Endothelial cell of umbilical vein (primary cell): ENCODE data around the gene SLC25A19. TPM values are rescaled to one million over a fixed set of nuclear protein-coding genes. Genes with fewer than 3 reads are reported as not detected.
A peak's percentile ranks its signal among the peaks of the same experiment; 100 is the strongest.

Experiments used
- BruUV-seq: library from RNA; stranded (reverse); fragments of 400-500 nt; replicated peaks from 2 replicates; lab custom pipeline; 2021; lab: Mats Ljungman, UMichigan
- CTCF ChIA-PET: fragments of 300-600, 350-600 bp; sonication (Branson Sonifier 250); formaldehyde crosslinking; loops from one replicate; lab custom pipeline; 2021; ENCODE audit warnings: antibody characterized with exemption, inconsistent platforms; lab: Charles Lee
- POLR2A ChIA-PET: fragments of 300-600, 350-600 bp; sonication (Branson Sonifier 250); formaldehyde crosslinking; loops from one replicate; lab custom pipeline; 2021; ENCODE audit warnings: antibody characterized with exemption, inconsistent platforms; lab: Charles Lee
- DNase-seq: peaks from one replicate; pipeline ENCODE4 v3.0.0-alpha.2; 2011; ENCODE audit warnings: low read depth, low spot score
- FAIRE-seq: peaks from 2 replicates; lab custom pipeline; 2011; peaks lifted over from hg19 to GRCh38; lab: Jason Lieb, UNC
- H2AFZ ChIP-seq: 2 replicates; pipeline ENCODE4 v1.6.0; 2012; ENCODE audit warnings: low read depth, low read length, control low read depth, inconsistent platforms
- H3K27ac ChIP-seq: 2 replicates; pipeline ENCODE4 v1.5.1; 2011; ENCODE audit warnings: low read depth, mild to moderate bottlenecking, control low read depth, low read length, moderate library complexity; ENCODE audit not compliant: insufficient read depth
- H3K27me3 ChIP-seq, 2 experiments: 2 replicates each; pipeline versions ENCODE4 v1.6.0 to v1.6.1; 2011; ENCODE audit warnings: low read length in 2 of 2, mixed read lengths in 1 of 2; ENCODE audit not compliant: control insufficient read depth in 2 of 2, insufficient read depth in 2 of 2
- H3K36me3 ChIP-seq, 2 experiments: 2 replicates in 1 of 2; 3 replicates in 1 of 2; pipeline ENCODE4 v1.5.1; 2011; ENCODE audit warnings: low read length in 2 of 2, mild to moderate bottlenecking in 1 of 2, moderate library complexity in 1 of 2; ENCODE audit not compliant: control insufficient read depth in 2 of 2, insufficient read depth in 2 of 2; ENCODE audit errors: extremely low read depth in 1 of 2
- H3K4me1 ChIP-seq: 3 replicates; pipeline ENCODE4 v1.5.1; 2011; ENCODE audit warnings: mild to moderate bottlenecking, low read length; ENCODE audit not compliant: control insufficient read depth, insufficient read depth; ENCODE audit errors: extremely low read depth
- H3K4me2 ChIP-seq: 2 replicates; pipeline ENCODE4 v1.6.1; 2011; ENCODE audit warnings: low read length, control low read depth, mixed read lengths; ENCODE audit not compliant: insufficient read depth
- H3K4me3 ChIP-seq, 3 experiments: fragments of 200-600 bp in 1 of 3; sonication (generic), shearing (Covaris generic) in 1 of 3; replicated peaks in 1 of 3; 2 replicates each; pipeline ENCODE4 v1.5.1; 2011 to 2016; ENCODE audit warnings: control low read depth in 3 of 3, low read length in 3 of 3, mild to moderate bottlenecking in 2 of 3, inconsistent platforms in 1 of 3, low read depth in 1 of 3, moderate library complexity in 1 of 3; ENCODE audit not compliant: insufficient read depth in 1 of 3
- H3K79me2 ChIP-seq: 2 replicates; pipeline ENCODE4 v1.6.0; 2012; ENCODE audit warnings: low read length, inconsistent platforms; ENCODE audit not compliant: control insufficient read depth, insufficient read depth
- H3K9ac ChIP-seq: replicated peaks from 2 replicates; pipeline ENCODE3; 2011; ENCODE audit warnings: low read length, control low read depth; ENCODE audit not compliant: insufficient read depth; ENCODE audit errors: extremely low read depth
- H3K9me1 ChIP-seq: replicated peaks from 3 replicates; pipeline ENCODE4 v1.6.0; 2011; ENCODE audit warnings: mild to moderate bottlenecking, low read length; ENCODE audit not compliant: control insufficient read depth, insufficient read depth; ENCODE audit errors: extremely low read depth
- H3K9me3 ChIP-seq: replicated peaks from 2 replicates; pipeline ENCODE4 v1.5.1; 2012; ENCODE audit warnings: low read length, inconsistent platforms; ENCODE audit not compliant: control insufficient read depth, insufficient read depth
- H4K20me1 ChIP-seq: replicated peaks from 2 replicates; pipeline ENCODE3; 2011; ENCODE audit warnings: mild to moderate bottlenecking, low read length; ENCODE audit not compliant: control insufficient read depth, insufficient read depth; ENCODE audit errors: extremely low read depth
- EZH2 ChIP-seq: IDR thresholded peaks from 2 replicates; pipeline ENCODE4 v1.6.1; 2012; ENCODE audit warnings: borderline replicate concordance, low read depth, mild to moderate bottlenecking, moderate library complexity, low read length, inconsistent platforms; ENCODE audit not compliant: severe bottlenecking
- FOS ChIP-seq: IDR thresholded peaks from 2 replicates; pipeline ENCODE4 v1.6.1; 2011; ENCODE audit warnings: mild to moderate bottlenecking, low read length, moderate library complexity, borderline replicate concordance; ENCODE audit not compliant: insufficient read depth
- GATA2 ChIP-seq: IDR thresholded peaks from 2 replicates; pipeline ENCODE4 v1.7.0; 2011; ENCODE audit warnings: low read depth, mild to moderate bottlenecking, moderate library complexity, mixed read lengths, low read length; ENCODE audit not compliant: insufficient read length, insufficient read depth
- JUN ChIP-seq: IDR thresholded peaks from 2 replicates; pipeline ENCODE4 v1.6.1; 2011; ENCODE audit warnings: borderline replicate concordance, low read depth; ENCODE audit not compliant: insufficient read length, insufficient read depth
- MYC ChIP-seq: IDR thresholded peaks from one replicate; pipeline ENCODE4 v1.6.1; 2011; ENCODE audit warnings: mild to moderate bottlenecking, low read depth, low read length
- POLR2A ChIP-seq: IDR thresholded peaks from 2 replicates; pipeline ENCODE4 v1.6.1; 2012; ENCODE audit warnings: low read depth, mild to moderate bottlenecking, control low read depth, low read length
- POLR2AphosphoS5 ChIP-seq: IDR thresholded peaks from 2 replicates; pipeline ENCODE4 v1.6.1; 2012; ENCODE audit warnings: low read depth, mild to moderate bottlenecking, control low read depth, low read length, moderate library complexity; ENCODE audit not compliant: insufficient read depth
- dilution Hi-C: fragments of 300-500 bp; cut with MboI; formaldehyde crosslinking; loops from one replicate; pipeline ENCODE4 v1.15.0; 2019; ENCODE audit warnings: low sequenced_read_pairs; ENCODE audit not compliant: extremely low pct_ligation_motif_present
- intact Hi-C: fragments of 100-400 bp; cut with micrococcal nuclease; formaldehyde crosslinking; loops from one replicate; pipeline ENCODE4 v1.10.0; 2022
- polyA plus RNA-seq, 4 experiments: library from polyadenylated mRNA; depleted of rRNA in 3 of 4; stranded (reverse) in 3 of 4; unstranded in 1 of 4; fragments of >200 nt; gene quantifications; 2 replicates each; pipeline versions ENCODE4 v1.2.1 to v1.2.3, GENCODE V29; 2011 to 2012; ENCODE audit warnings: missing spikeins in 1 of 4
- total RNA-seq: library from RNA; stranded (reverse); gene quantifications from 2 replicates; pipeline ENCODE4 v1.2.3, GENCODE V29; 2021
- TF ChIP-seq, protein P1 (sequence below), 2 donors: IDR thresholded peaks; 1 replicate in 1 of 2; 2 replicates in 1 of 2; pipeline ENCODE4 v1.5.1; 2011; ENCODE audit warnings: low read length in 2 of 2, mild to moderate bottlenecking in 2 of 2, moderate library complexity in 2 of 2, control low read depth in 1 of 2, inconsistent platforms in 1 of 2, low read depth in 1 of 2; ENCODE audit not compliant: insufficient read depth in 1 of 2; ENCODE audit errors: extremely low read depth in 1 of 2
- TF ChIP-seq, protein P2 (sequence below): IDR thresholded peaks from 2 replicates; pipeline ENCODE4 v1.6.1; 2011; ENCODE audit not compliant: insufficient read depth, insufficient read length

Gene SLC25A19
- total and polyA plus RNA-seq, 2 donors (not counting 3 experiments of a cell fraction or from before 2014, with no cell fraction given), result 20.6 to 20.9 TPM

DNA sequence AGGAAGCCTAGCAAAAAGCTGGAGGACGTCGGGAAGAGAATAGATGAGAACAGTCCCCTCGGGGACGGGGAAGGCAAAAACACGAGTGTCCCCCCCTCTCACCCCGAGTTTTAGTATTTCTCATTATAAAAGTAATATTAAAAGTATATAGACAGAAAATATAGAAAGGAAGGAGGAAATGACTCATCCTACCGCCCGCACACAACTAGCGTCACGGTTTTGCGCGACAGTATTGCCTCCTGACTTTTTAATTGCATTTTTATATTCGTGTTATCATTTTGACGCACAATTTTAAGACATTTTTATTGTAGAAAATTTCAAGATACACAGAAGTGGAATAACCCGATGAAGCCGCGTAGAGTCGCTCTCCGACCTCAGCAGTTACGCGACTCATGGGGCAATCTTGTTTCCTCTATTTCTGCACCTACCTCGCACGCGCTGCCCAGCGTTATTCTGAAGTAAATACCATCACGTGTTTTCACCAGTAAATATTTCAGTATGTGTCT lies 652 bp upstream of the SLC25A19 start:
- Histone ChIP-seq H3K27ac (peak overlapping the region; percentile 86), H3K4me1 (peaks cover 8% of the 10 kb centered on the region), H3K27me3 (no peaks in the 10 kb centered on the region), H3K9me1 (no peaks in the 10 kb centered on the region), H3K4me2 (peak overlapping the region; percentile 72), H3K9ac (peak overlapping the region; percentile 89), H3K9me3 (no peaks in the 10 kb centered on the region), H3K36me3 (peaks cover 0 to 10% of the 10 kb centered on the region in 2 experiments), H2AFZ (peak overlapping the region; percentile 69), H3K4me3 (peak overlapping the region; percentile 10 to 69 (median 52)), H3K79me2 (peaks cover 8% of the 10 kb centered on the region), H4K20me1 (no peaks in the 10 kb centered on the region)
- FAIRE-seq (no peak), DNase-seq (peak; percentile 71)
- BruUV-seq, result TSS peak; percentile 97
- ChIA-PET CTCF (interaction anchor here (0.8 to 2.4 kb wide), 9 partner anchors 20 to 227 kb away, joined by 3 to 68 read pairs (median 6); partner anchors contain the start of genes GGA3, GRB2, MIF4GD and MRPS7), POLR2A (interaction anchor here (0.8 to 1.7 kb wide), 6 partner anchors 12 to 116 kb away, joined by 3 to 17 read pairs (median 4); partner anchors contain the start of genes GGA3, GRB2, MIF4GD and MRPS7)
- intact Hi-C loops, result loop anchor here (1.0 to 2.0 kb wide), 4 partner anchors 19 to 225 kb away; partner anchors contain the start of genes CASKIN2, GRB2 and MIF4GD
- dilution Hi-C loops, result no loop called here
- TF ChIP-seq GATA2 (no peak), JUN (peak; percentile 75), MYC (no peak), EZH2 (no peak), POLR2A (peak; percentile 8), FOS (peak; percentile 92), POLR2AphosphoS5 (no peak)
- TF ChIP-seq, protein P1, sequence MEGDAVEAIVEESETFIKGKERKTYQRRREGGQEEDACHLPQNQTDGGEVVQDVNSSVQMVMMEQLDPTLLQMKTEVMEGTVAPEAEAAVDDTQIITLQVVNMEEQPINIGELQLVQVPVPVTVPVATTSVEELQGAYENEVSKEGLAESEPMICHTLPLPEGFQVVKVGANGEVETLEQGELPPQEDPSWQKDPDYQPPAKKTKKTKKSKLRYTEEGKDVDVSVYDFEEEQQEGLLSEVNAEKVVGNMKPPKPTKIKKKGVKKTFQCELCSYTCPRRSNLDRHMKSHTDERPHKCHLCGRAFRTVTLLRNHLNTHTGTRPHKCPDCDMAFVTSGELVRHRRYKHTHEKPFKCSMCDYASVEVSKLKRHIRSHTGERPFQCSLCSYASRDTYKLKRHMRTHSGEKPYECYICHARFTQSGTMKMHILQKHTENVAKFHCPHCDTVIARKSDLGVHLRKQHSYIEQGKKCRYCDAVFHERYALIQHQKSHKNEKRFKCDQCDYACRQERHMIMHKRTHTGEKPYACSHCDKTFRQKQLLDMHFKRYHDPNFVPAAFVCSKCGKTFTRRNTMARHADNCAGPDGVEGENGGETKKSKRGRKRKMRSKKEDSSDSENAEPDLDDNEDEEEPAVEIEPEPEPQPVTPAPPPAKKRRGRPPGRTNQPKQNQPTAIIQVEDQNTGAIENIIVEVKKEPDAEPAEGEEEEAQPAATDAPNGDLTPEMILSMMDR (IDR thresholded peaks at IDR 0.05; ENCODE audit: extremely low read depth in 1 of 2, insufficient read depth in 1 of 2, low read depth in 1 of 2, low read length in 2 of 2), result no peak
- TF ChIP-seq, protein P2, sequence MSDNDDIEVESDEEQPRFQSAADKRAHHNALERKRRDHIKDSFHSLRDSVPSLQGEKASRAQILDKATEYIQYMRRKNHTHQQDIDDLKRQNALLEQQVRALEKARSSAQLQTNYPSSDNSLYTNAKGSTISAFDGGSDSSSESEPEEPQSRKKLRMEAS, result no peak
